Measurements from ENCODE around the gene VWA3B.
"Not testable (repeated sequence)": the region's sequence is repeated elsewhere in the genome, so short reads cannot be mapped to it uniquely, and the experiment has no call there.

VWA3B gene

DNA sequence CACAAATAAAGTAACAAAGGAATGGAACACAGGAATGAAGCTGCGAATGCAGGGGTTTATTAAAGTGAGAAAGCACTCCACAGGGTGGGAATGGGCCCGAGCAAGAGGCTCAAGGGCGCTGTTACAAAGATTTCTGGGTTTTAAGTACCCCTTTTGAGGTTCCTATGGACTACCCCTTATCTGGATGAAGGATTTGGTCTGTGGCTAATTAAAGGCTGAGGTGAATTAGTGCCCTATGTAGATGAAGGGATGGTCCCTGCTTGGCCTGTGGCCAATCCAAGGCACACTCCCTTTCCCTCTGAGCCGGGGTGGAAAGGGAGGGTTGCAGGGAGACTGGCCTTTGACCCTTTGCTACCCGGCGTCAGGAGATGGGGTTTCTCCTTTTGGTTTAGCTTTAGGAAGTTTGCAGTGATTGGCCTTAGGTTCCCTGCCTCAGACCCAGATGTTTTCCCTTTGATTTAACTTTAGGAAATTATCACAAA is 211.8 kb downstream of the VWA3B start:
- DNase-seq (ENCODE audit: low read depth): no peak

- DNase-seq (ENCODE audit: low read depth): no peak
Measured at GRCh38 chr2:98299211-98299905, 212.4 kb downstream of the VWA3B start.

- DNase-seq (ENCODE audit: low read depth): no peak
Measured at GRCh38 chr2:98300141-98300874, 213.3 kb downstream of the VWA3B start.

DNA sequence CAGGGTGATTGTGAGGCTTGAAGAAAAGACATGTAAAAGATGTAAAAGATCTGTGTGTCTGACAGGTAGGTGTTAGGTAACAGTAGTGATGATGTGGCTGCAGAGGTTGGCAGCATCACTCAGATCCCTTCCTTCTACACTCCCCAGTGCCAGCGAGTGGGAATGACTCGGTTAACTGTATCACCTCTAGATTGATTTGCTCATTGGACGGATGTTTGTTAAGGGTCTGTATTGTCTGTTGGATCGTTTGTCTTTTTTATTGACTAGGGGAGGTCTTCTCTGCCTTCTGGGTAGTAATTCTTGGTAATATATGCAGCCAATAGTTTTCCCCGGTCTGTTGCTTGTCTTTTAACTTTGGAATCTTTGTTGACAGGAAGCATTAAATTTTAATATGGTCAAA is 214.5 kb downstream of the VWA3B start:
- no peak for DNase-seq (ENCODE audit: low read depth)

DNA sequence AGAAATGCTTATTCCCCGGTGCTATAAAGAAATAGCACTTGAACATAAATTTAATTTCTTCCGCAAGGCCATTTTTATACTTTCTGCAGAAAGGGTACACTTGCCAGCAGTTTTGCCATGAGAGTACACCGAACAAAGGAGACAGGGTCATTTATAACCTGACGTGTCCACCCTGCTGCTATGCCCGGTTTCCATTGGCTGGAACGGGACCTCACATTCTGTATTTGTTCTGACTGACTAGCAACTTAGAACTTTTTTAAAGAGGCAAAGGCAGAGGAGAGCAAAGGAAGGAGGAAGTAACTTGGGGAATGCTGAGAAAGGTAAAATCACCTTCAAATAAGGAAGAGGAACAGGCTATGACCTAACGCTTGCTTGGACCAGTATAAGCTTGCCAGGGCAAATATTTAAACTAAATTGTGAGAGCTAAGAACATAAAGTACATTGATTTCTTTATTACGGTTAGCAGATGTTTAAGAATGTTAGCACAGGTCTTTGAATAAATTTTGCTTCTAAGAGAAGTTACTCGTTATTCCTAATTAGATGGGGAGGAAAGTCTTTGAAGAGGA is 220.2 kb downstream of the VWA3B start:
- DNase-seq (ENCODE audit: low read depth): not testable (repeated sequence)

DNA sequence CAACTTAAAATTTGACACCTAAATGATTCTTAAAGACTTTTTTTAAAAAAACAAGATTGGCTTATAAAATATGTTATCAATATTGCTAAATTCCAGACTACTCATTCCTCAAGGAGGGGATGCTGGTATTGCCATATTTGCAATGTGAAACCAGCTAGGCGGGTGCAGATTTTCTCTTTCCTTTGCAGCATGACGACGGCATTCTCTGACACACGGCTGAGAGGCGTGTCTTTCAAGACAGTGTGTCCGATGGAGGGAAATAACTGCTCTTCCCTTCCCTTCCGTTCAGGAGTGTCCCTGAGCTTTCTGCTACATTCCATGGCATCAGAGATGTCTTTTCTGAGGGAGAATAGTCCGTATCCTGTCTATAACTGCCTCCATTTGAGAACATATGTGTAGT is 221.1 kb downstream of the VWA3B start:
- no peak for DNase-seq (ENCODE audit: low read depth)

DNA sequence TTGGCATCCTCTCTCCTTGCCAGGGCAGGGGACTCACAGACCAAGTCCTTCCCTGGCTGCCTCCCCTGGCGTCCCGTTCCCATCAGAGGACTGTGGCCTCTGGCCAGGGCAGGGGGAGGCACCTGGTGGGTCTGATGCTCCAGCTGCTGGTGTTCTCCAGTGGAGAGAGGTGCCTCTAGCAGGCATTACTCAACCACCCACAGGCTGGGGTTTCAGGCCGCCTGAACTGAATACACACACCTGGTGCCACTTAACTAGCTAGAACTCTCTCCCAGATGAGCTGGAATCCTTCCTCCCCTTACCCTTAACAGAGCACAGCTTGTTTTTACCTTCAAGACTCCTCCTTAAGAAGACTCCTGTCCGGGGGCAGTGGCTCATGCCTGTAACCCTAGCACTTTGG is 221.6 kb downstream of the VWA3B start:
- DNase-seq (ENCODE audit: low read depth): no peak

- no peak for DNase-seq (ENCODE audit: low read depth)
Measured at GRCh38 chr2:98309580-98309979, 222.6 kb downstream of the VWA3B start.

DNA sequence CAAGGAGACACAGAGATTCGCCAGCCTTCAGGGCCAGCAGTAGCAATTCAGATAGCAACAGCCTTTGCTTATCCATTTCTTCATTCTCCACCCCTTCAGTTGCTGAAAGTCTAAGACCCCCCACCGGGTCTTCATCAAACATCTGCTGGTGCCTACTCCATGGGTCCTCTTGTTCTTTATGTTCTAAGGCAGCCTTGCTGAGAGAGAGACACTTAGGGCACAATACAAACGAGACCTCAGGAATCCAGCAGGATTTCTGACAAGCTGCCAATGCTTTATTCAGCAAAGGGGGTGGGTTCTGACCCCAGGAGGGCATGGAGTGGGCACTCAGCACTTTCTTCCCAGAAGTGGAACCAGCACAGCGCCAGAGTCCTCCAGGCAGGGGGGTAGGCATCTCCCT is 223.0 kb downstream of the VWA3B start:
- no peak for DNase-seq (ENCODE audit: low read depth)

DNA sequence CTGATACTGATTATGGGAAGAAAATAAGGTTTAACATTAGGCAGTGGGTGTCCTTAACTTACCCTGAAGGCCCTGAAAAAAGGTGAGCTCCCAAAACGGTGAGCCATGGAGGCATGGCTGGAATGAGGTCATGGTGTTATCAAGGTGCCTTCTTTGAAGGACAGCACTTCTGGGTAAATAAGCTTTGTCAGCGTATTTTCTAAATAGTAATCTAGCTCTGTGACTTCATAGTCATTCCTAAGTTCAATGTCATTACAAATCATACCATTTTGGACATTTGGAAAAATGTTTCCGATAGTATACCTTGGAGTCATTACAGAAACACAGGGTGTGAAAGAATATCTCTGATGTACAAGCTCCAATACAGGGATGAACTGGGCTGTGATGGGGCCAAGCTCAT is 224.1 kb downstream of the VWA3B start:
- DNase-seq (ENCODE audit: low read depth): no peak

GRCh38 chr2:98311771-98312545 is 225.0 kb downstream of the VWA3B start:
- no peak for DNase-seq (ENCODE audit: low read depth)

DNA sequence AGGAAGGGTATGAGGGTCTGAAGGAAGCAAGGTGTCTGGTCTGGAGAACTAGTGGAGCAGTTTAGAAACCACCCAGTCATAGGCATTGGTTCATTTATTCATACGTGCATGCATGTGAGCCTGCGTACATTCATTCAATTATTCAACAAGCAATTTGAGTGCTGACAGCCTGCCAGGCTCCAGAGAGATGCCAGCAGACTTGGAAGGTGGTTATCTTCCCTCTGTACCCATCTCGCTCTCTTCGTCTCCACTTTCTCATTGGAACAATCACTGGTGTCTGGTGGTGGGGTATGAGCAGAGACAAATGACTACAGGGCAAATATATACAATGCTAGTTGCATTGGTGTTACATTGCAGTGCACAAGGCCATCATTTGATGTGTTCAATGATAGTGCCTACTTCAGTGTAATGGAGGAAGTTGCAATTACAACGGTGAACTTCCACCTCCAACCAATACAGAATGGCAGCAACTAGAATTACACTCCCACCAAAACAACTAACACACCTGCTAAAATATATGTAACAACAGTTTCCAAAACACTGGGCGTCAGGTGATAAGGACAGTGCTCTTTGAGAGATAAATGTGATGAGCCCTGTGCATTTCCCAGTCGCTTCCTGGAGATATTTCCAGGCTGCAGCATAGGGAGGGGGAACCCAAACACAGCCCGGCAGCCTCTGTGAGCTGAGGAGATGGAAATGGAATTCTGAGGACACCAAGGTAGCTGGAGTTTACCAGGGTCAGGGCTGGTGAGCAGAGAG is 226.7 kb downstream of the VWA3B start:
- DNase-seq (ENCODE audit: low read depth): no peak

- no peak for DNase-seq (ENCODE audit: low read depth)
Measured at GRCh38 chr2:98314251-98314650, 227.3 kb downstream of the VWA3B start.

DNA sequence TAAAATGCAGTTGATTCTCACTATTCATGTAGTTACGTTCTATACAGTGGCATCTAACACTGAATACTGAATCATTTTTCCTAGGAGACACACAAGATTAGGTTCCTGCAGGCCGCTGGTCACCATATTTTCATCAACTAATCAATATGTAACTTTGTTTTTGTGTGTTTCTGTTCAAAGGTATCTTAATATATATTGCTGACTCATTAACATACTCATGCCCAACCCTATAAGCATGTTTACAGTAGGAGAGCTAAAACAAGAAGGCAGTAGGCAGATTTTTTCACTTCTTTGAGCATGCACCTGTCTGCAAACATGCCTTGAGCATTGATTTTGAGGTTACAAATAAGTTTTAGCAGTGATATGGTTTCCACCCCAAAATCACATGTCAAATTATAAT is 229.0 kb downstream of the VWA3B start:
- no peak for DNase-seq (ENCODE audit: low read depth)

DNA sequence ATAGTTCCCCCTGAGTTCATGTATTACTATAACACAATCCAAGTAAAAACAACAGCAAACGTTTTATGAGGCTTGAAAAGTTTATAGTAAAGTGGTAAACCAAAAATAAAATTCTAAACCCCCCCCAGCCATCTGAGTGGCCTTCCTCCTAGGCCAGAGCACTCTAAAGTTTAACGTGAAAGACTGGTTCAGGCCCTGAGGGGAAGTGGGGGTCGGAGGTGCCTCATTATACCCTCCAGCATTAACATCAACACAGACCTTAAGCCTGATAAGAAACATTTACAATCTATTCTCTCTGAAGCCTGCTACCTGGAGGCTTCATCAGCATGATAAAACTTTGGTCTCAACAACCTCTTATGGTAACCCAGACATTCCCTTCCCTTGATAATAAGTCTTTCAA is 230.2 kb downstream of the VWA3B start:
- DNase-seq (ENCODE audit: low read depth): no peak

- not testable (repeated sequence) for DNase-seq (ENCODE audit: low read depth)
Measured at GRCh38 chr2:98320171-98320570, 233.2 kb downstream of the VWA3B start.

- no peak for DNase-seq (ENCODE audit: low read depth)
Measured at GRCh38 chr2:98324181-98324580, 237.2 kb downstream of the VWA3B start.

GRCh38 chr2:98327776-98328175 is 240.8 kb downstream of the VWA3B start:
- no peak for DNase-seq (ENCODE audit: low read depth)

DNA sequence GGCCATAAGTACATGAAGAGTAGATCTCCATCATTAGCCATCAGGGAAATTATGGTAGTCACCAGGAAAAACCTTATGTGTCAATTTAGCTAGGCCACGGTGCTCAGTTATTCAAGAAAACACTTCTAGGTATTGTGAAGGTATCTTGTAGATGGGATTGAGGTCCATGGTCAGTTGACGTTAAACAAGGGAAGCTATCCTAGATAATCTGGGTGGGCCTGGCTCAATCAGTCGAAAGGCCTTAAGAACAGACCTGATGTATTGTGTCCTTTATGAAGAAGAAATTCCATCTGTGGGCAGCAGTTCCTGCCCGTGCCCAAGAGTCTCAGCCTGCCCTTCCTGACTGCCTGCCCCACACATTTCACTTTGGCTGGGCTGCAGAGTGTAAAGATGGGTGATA is 242.6 kb downstream of the VWA3B start:
- no peak for DNase-seq (ENCODE audit: low read depth)

- DNase-seq (ENCODE audit: low read depth): no peak
Measured at GRCh38 chr2:98332989-98333388, 246.0 kb downstream of the VWA3B start.

GRCh38 chr2:98333922-98334321 is 247.0 kb downstream of the VWA3B start:
- no peak for DNase-seq (ENCODE audit: low read depth)
